Liver (tissue), 9 donors: ENCODE data around the gene KLHL13. TPM values are rescaled to one million over a fixed set of nuclear protein-coding genes. Genes with fewer than 3 reads are reported as not detected.

ENCODE experiments used
- DNase-seq: peaks from one replicate; pipeline ENCODE4 v3.0.0-alpha.2; 2017; ENCODE audit warnings: low spot score
- H3K27ac ChIP-seq, 2 donors: one replicate each; pipeline ENCODE4 v1.7.0; 2013; ENCODE audit warnings: inconsistent platforms in 2 of 2, low read length in 2 of 2, control low read depth in 1 of 2, low read depth in 1 of 2, mild to moderate bottlenecking in 1 of 2
- H3K27me3 ChIP-seq, 4 donors: one replicate each; pipeline versions ENCODE4 v1.6.1 to v1.7.0; 2013; ENCODE audit warnings: low read length in 3 of 4, inconsistent platforms in 1 of 4, mild to moderate bottlenecking in 1 of 4, moderate library complexity in 1 of 4; ENCODE audit not compliant: control insufficient read depth in 4 of 4, insufficient read depth in 4 of 4
- H3K36me3 ChIP-seq, 4 donors: one replicate each; pipeline versions ENCODE4 v1.6.1 to v1.7.0; 2013; ENCODE audit warnings: low read length in 3 of 4, mild to moderate bottlenecking in 3 of 4, low read depth in 1 of 4, moderate library complexity in 1 of 4; ENCODE audit not compliant: control insufficient read depth in 4 of 4, insufficient read depth in 3 of 4
- H3K4me1 ChIP-seq, 4 donors: one replicate each; pipeline versions ENCODE4 v1.6.1 to v1.7.0; 2013; ENCODE audit warnings: low read length in 3 of 4, mild to moderate bottlenecking in 3 of 4, moderate library complexity in 1 of 4; ENCODE audit not compliant: control insufficient read depth in 4 of 4, insufficient read depth in 4 of 4
- H3K4me3 ChIP-seq, 3 donors: one replicate each; pipeline versions ENCODE4 v1.6.1 to v1.7.0; 2013; ENCODE audit warnings: low read length in 3 of 3, control low read depth in 1 of 3, low read depth in 1 of 3, mild to moderate bottlenecking in 1 of 3
- H3K9ac ChIP-seq, 2 donors: one replicate each; pipeline ENCODE4 v1.7.0; 2013; ENCODE audit warnings: low read length in 2 of 2, mild to moderate bottlenecking in 2 of 2, moderate library complexity in 2 of 2, control low read depth in 1 of 2, low read depth in 1 of 2
- H3K9me3 ChIP-seq, 4 donors: one replicate each; pipeline versions ENCODE4 v1.6.1 to v1.7.0; 2013; ENCODE audit warnings: low read length in 3 of 4; ENCODE audit not compliant: control insufficient read depth in 4 of 4
- FOXA2 ChIP-seq: IDR thresholded peaks from 2 replicates; pipeline ENCODE4 v1.6.1; 2016; ENCODE audit warnings: antibody characterized with exemption
- GABPA ChIP-seq, 2 donors: IDR thresholded peaks in 1 of 2; conservative IDR thresholded peaks in 1 of 2; 2 replicates each; pipeline ENCODE4 v1.6.1; 2016; ENCODE audit warnings: antibody characterized with exemption in 2 of 2, mild to moderate bottlenecking in 1 of 2, moderate library complexity in 1 of 2
- HNF4A ChIP-seq, 2 donors: conservative IDR thresholded peaks; 2 replicates each; pipeline ENCODE4 v1.6.1; 2016; ENCODE audit warnings: antibody characterized with exemption in 2 of 2, mild to moderate bottlenecking in 2 of 2
- HNF4G ChIP-seq: IDR thresholded peaks from 2 replicates; pipeline ENCODE4 v1.6.1; 2016; ENCODE audit warnings: antibody characterized with exemption
- JUND ChIP-seq, 2 donors: IDR thresholded peaks; 2 replicates each; pipeline ENCODE4 v1.6.1; 2016; ENCODE audit warnings: antibody characterized with exemption in 2 of 2
- NR2F2 ChIP-seq: IDR thresholded peaks from 2 replicates; pipeline ENCODE4 v1.6.1; 2016; ENCODE audit warnings: antibody characterized with exemption
- RAD21 ChIP-seq, 2 donors: IDR thresholded peaks; 2 replicates each; pipeline ENCODE4 v1.6.1; 2016; ENCODE audit warnings: antibody characterized with exemption in 2 of 2, mild to moderate bottlenecking in 2 of 2
- RXRA ChIP-seq, 2 donors: IDR thresholded peaks; 2 replicates each; pipeline ENCODE4 v1.6.1; 2017 to 2018; ENCODE audit warnings: antibody characterized with exemption in 2 of 2, mild to moderate bottlenecking in 1 of 2
- SP1 ChIP-seq: IDR thresholded peaks from 2 replicates; pipeline ENCODE4 v1.6.1; 2018; ENCODE audit warnings: antibody characterized with exemption, mild to moderate bottlenecking
- TAF1 ChIP-seq: conservative IDR thresholded peaks from 2 replicates; pipeline ENCODE4 v1.6.1; 2016; ENCODE audit warnings: antibody characterized with exemption, mild to moderate bottlenecking
- WGBS: extraction: QIAGEN DNeasy Blood & Tissue Kit; methylation state at CpG from one replicate; pipeline ENCODE4 v1.1.7; 2013; 5-methylcytosine and 5-hydroxymethylcytosine counted together
- polyA plus RNA-seq, 2 donors: library from polyadenylated mRNA; stranded (reverse) in 1 of 2; unstranded in 1 of 2; fragments of 200-250 nt in 1 of 2; fragments of >200 nt in 1 of 2; fragmentation: Nextera tagmentation in 1 of 2; extraction: Ambion mirVana in 1 of 2; gene quantifications; one replicate each; pipeline versions ENCODE4 v1.2.1 to v1.2.3, GENCODE V29; 2013 to 2015
- total RNA-seq, 2 donors: library from RNA; depleted of rRNA; stranded (reverse); fragments of >200 nt; gene quantifications; one replicate each; pipeline ENCODE4 v1.2.3, GENCODE V29; 2014
- TF ChIP-seq, protein P1 (sequence below): IDR thresholded peaks from 2 replicates; pipeline ENCODE4 v1.6.1; 2016; ENCODE audit warnings: antibody characterized with exemption
- TF ChIP-seq, protein P2 (sequence below): fragments of 150-350 bp; IDR thresholded peaks from 2 replicates; pipeline ENCODE4 v1.5.1; 2017; ENCODE audit warnings: improper control_type of control experiment, low read depth, low read length; ENCODE audit not compliant: missing input control
- TF ChIP-seq, protein P3 (sequence below): IDR thresholded peaks from 2 replicates; pipeline ENCODE4 v1.6.1; 2016; ENCODE audit warnings: antibody characterized with exemption
- donor health status: healthy.
- donor health status: healthy.
- donor health status: healthy.
- donor health status: healthy.
- donor health status: healthy.

KLHL13 gene
- total and polyA plus RNA-seq, 4 donors, result 0.76 to 5.3 (median 3.3) TPM

DNA sequence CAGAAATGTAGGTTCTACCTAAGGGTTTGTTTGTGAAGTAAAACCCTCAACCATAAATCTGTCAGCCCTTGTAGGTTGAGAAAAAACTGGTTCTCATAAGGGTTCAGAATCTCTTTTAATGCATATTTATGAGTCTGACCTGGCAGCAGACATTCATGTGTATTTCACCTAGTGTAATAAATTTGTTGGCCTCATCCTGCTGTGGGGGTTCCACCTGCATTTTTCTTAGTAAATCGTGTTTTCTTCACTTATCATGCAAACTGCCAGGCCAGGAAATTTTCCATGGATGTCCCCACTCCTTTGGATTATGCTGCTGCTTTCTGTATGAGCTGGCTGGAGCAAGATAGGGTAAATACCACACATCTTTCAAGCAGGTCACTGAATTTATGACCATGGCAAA is 42.4 kb downstream of the KLHL13 start:
- H3K4me1 ChIP-seq, result no peaks in the 10 kb centered on the region
- no peak for TF ChIP-seq TAF1
- TF ChIP-seq, protein P1, sequence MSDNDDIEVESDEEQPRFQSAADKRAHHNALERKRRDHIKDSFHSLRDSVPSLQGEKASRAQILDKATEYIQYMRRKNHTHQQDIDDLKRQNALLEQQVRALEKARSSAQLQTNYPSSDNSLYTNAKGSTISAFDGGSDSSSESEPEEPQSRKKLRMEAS, result no peak
- TF ChIP-seq HNF4A (conservative IDR thresholded peaks at IDR 0.05), result no peak
- H3K27ac ChIP-seq, result no peak overlapping the region
- 61% methylated on average over 1 of the region's 1 CpG for WGBS
- no peaks in the 10 kb centered on the region for H3K9me3 ChIP-seq
- DNase-seq, result no peak
- no peak overlapping the region for H3K4me3 ChIP-seq
- H3K27me3 ChIP-seq, result no peaks in the 10 kb centered on the region
- no peak overlapping the region for H3K9ac ChIP-seq
- H3K36me3 ChIP-seq, result no peaks in the 10 kb centered on the region

DNA sequence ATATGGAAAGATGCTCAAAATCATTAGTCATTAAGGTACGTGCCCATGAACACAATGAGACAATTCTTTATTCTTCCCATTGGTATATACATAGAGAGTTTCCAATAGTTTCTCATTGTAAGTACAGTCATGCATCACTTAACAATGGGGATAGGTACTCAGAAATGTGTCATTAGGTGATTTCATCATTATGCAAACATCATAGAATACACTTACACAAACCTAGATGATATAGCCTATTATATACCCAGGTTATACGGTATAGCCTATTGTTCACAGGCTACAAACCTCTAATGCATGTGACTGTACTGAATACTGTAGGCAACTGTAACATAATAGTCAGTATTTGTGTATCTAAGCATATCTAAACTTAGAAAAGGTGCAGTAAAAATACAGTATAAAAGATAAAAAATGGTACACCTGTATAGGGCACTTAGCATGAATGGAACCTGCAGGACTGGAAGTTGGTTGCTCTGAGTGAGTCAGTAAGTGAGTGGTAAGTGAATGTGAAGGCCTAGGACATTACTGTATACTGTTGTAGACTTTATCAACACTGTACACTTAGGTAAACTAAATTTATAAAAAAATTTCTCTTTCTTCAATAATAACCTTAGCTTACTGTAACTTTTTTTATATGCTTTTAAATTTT is 49.6 kb downstream of the KLHL13 start:
- TF ChIP-seq HNF4A (conservative IDR thresholded peaks at IDR 0.05) (no peak), GABPA (IDR thresholded peaks at IDR 0.05 in 1 of 2, conservative IDR thresholded peaks at IDR 0.05 in 1 of 2) (no peak), SP1 (no peak), JUND (IDR thresholded peaks at IDR 0.05) (no peak), RXRA (IDR thresholded peaks at IDR 0.05) (no peak), FOXA2 (no peak), HNF4G (no peak)
- TF ChIP-seq, protein P2, sequence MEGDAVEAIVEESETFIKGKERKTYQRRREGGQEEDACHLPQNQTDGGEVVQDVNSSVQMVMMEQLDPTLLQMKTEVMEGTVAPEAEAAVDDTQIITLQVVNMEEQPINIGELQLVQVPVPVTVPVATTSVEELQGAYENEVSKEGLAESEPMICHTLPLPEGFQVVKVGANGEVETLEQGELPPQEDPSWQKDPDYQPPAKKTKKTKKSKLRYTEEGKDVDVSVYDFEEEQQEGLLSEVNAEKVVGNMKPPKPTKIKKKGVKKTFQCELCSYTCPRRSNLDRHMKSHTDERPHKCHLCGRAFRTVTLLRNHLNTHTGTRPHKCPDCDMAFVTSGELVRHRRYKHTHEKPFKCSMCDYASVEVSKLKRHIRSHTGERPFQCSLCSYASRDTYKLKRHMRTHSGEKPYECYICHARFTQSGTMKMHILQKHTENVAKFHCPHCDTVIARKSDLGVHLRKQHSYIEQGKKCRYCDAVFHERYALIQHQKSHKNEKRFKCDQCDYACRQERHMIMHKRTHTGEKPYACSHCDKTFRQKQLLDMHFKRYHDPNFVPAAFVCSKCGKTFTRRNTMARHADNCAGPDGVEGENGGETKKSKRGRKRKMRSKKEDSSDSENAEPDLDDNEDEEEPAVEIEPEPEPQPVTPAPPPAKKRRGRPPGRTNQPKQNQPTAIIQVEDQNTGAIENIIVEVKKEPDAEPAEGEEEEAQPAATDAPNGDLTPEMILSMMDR, result no peak
- H3K36me3 ChIP-seq, result no peaks in the 10 kb centered on the region
- no peaks in the 10 kb centered on the region for H3K4me1 ChIP-seq
- H3K4me3 ChIP-seq, result no peak overlapping the region
- no peak for DNase-seq
- H3K27me3 ChIP-seq, result no peaks in the 10 kb centered on the region
- no peaks in the 10 kb centered on the region for H3K9me3 ChIP-seq
- WGBS, result 88% methylated on average over 2 of the region's 2 CpGs
- no peak overlapping the region for H3K27ac ChIP-seq
- no peak overlapping the region for H3K9ac ChIP-seq

DNA sequence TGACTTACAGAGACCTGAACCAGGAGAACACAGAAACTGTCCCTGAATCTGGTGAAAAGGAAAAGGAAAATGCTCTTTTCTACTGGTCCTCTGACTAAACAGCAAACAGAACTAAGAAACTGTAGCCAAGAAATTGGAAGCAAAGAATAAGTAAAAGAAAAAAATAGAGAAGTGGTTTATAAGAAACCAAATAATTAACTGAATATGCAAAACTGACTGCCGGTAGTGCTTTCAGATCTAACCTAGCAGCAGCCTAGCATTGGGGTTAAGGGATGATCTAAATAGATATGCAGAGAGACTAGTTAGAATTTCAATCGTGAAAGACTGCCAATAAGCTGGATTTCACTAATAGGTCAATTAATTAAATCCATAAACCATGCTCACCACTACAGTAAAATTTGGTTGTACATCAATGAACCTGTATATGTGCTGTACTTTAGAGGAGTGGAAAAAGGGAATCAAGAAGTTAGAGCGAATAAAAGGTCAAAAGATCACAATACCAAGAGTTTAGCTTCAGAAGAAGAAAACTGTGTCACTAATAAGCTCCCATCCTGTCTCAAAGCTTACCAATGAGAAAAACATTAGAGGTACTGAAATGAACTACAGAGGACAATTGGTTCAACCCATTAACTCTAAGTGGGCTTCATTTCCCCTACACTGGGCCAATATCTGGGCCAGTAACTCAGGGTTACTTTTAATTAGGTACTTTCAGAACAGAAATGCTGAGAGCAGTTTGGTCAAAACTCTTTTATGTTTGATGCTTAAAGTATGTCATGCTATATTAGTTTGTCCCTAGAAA is 53.6 kb downstream of the KLHL13 start:
- TF ChIP-seq SP1 (no peak), NR2F2 (no peak), FOXA2 (no peak), RAD21 (IDR thresholded peaks at IDR 0.05) (no peak)
- TF ChIP-seq, protein P1, result no peak
- TF ChIP-seq, protein P3, sequence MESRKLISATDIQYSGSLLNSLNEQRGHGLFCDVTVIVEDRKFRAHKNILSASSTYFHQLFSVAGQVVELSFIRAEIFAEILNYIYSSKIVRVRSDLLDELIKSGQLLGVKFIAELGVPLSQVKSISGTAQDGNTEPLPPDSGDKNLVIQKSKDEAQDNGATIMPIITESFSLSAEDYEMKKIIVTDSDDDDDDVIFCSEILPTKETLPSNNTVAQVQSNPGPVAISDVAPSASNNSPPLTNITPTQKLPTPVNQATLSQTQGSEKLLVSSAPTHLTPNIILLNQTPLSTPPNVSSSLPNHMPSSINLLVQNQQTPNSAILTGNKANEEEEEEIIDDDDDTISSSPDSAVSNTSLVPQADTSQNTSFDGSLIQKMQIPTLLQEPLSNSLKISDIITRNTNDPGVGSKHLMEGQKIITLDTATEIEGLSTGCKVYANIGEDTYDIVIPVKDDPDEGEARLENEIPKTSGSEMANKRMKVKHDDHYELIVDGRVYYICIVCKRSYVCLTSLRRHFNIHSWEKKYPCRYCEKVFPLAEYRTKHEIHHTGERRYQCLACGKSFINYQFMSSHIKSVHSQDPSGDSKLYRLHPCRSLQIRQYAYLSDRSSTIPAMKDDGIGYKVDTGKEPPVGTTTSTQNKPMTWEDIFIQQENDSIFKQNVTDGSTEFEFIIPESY, result no peak
- H3K9me3 ChIP-seq, result no peaks in the 10 kb centered on the region
- no peaks in the 10 kb centered on the region for H3K4me1 ChIP-seq
- no peaks in the 10 kb centered on the region for H3K36me3 ChIP-seq
- WGBS, result 84% methylated on average over 3 of the region's 3 CpGs
- H3K27me3 ChIP-seq, result no peaks in the 10 kb centered on the region
- H3K4me3 ChIP-seq, result no peak overlapping the region
- H3K27ac ChIP-seq, result no peak overlapping the region
- no peak overlapping the region for H3K9ac ChIP-seq
- no peak for DNase-seq
